Transverse colon (tissue), 4 donors: ENCODE measurements around the gene USP47. TPM values are rescaled to one million over a fixed set of nuclear protein-coding genes. Genes with fewer than 3 reads are reported as not detected.

Experiments used
- DNase-seq: peaks from one replicate; pipeline ENCODE4 v3.0.0-alpha.2; 2019
- H3K27ac ChIP-seq, 4 donors: fragments of 200-600 bp; sonication (generic); 2 replicates each; pipeline ENCODE4 v1.5.1; 2016 to 2018; ENCODE audit warnings: inconsistent platforms in 4 of 4
- H3K27me3 ChIP-seq: fragments of 200-600 bp; sonication (generic); 2 replicates; pipeline ENCODE4 v1.5.1; 2017; ENCODE audit warnings: inconsistent platforms
- H3K36me3 ChIP-seq, 4 donors: fragments of 200-600 bp; sonication (generic); 2 replicates each; pipeline ENCODE4 v1.5.1; 2017 to 2019; ENCODE audit warnings: inconsistent platforms in 4 of 4
- H3K4me1 ChIP-seq, 4 donors: fragments of 200-600 bp; sonication (generic); 2 replicates each; pipeline ENCODE4 v1.5.1; 2017 to 2020; ENCODE audit warnings: inconsistent platforms in 4 of 4
- H3K4me3 ChIP-seq, 4 donors: fragments of 200-600 bp; sonication (generic); 1 replicate in 1 of 4; 2 replicates in 3 of 4; pipeline versions ENCODE4 v1.5.1 to v1.6.1; 2017 to 2019; ENCODE audit warnings: inconsistent platforms in 4 of 4
- H3K9me3 ChIP-seq, 2 donors: fragments of 200-600 bp; sonication (generic); 2 replicates each; pipeline ENCODE4 v1.5.1; 2017 to 2019; ENCODE audit warnings: inconsistent platforms in 2 of 2
- EP300 ChIP-seq: sonication (generic); formaldehyde crosslinking; IDR thresholded peaks from one replicate; pipeline ENCODE4 v1.6.1; 2017; ENCODE audit warnings: antibody characterized with exemption, low read depth
- POLR2A ChIP-seq: fragments of 450-650 bp; IDR thresholded peaks from one replicate; pipeline ENCODE4 v1.6.1; 2016; ENCODE audit warnings: antibody characterized with exemption, mild to moderate bottlenecking, moderate library complexity
- POLR2AphosphoS5 ChIP-seq, 3 donors: sonication (generic); formaldehyde crosslinking; IDR thresholded peaks; one replicate each; pipeline ENCODE4 v1.6.1; 2016; ENCODE audit warnings: antibody characterized with exemption in 3 of 3
- WGBS, 2 donors: methylation state at CpG; one replicate each; pipeline ENCODE4 v1.1.5; 2018; ENCODE audit warnings: low coverage in 1 of 2; 5-methylcytosine and 5-hydroxymethylcytosine counted together
- in situ Hi-C, 4 donors: fragments of 200-750 bp; cut with MboI; loops; one replicate each; pipeline versions ENCODE4 v1.15.0 to v1.15.1; 2017; ENCODE audit warnings: low sequenced_read_pairs in 3 of 4, low pct_ligation_motif_present in 1 of 4, low pct_unique_long_range_greater_than_20kb in 1 of 4
- intact Hi-C: fragments of 100-400 bp; cut with DNase I; formaldehyde crosslinking; loops from one replicate; pipeline ENCODE4 v1.15.1; 2023; ENCODE audit warnings: low total_unique reads
- total RNA-seq, 4 donors: library from RNA; depleted of rRNA; stranded (reverse); fragments of >200 nt; gene quantifications; one replicate each; pipeline ENCODE4 v1.1.0, GENCODE V29; 2016
- TF ChIP-seq, protein P1 (sequence below), 5 experiments: fragments of 200-600 bp in 3 of 5; fragments of 450-650 bp in 2 of 5; sonication (generic) in 3 of 5; IDR thresholded peaks; 1 replicate in 2 of 5; 2 replicates in 3 of 5; pipeline ENCODE4 v1.5.1; 2016 to 2017; ENCODE audit warnings: antibody characterized with exemption in 5 of 5, inconsistent platforms in 3 of 5, mild to moderate bottlenecking in 2 of 5, moderate library complexity in 1 of 5

USP47 gene
- total RNA-seq, 4 donors from 2014 or later, result 42.6 to 85.1 (median 57.3) TPM

DNA sequence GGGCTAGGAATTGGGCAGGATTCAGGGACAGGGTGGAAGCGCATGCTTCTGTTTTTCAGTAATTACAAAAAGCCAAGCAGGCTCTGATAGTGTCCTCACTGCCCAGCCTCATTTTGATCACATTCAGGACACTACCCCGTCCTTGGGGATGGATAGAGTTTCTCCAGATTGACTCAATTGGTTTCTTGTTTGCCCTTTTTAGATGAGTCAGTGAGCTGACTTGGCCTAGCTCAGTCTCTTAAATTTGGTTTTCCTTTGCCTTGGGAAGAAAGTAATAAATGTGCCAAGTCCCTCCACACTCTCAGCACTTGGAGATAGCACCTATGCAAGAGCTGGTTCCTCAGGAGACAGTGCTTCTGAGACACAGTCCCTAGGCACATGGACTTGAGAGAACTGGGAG, 141.2 kb downstream of the USP47 start:
- in situ Hi-C loops, result no loop called here
- no peak for TF ChIP-seq POLR2AphosphoS5 (IDR thresholded peaks at IDR 0.05)
- TF ChIP-seq, protein P1, sequence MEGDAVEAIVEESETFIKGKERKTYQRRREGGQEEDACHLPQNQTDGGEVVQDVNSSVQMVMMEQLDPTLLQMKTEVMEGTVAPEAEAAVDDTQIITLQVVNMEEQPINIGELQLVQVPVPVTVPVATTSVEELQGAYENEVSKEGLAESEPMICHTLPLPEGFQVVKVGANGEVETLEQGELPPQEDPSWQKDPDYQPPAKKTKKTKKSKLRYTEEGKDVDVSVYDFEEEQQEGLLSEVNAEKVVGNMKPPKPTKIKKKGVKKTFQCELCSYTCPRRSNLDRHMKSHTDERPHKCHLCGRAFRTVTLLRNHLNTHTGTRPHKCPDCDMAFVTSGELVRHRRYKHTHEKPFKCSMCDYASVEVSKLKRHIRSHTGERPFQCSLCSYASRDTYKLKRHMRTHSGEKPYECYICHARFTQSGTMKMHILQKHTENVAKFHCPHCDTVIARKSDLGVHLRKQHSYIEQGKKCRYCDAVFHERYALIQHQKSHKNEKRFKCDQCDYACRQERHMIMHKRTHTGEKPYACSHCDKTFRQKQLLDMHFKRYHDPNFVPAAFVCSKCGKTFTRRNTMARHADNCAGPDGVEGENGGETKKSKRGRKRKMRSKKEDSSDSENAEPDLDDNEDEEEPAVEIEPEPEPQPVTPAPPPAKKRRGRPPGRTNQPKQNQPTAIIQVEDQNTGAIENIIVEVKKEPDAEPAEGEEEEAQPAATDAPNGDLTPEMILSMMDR (IDR thresholded peaks at IDR 0.05), result no peak
- TF ChIP-seq EP300, result no peak
- no peak for TF ChIP-seq POLR2A

DNA sequence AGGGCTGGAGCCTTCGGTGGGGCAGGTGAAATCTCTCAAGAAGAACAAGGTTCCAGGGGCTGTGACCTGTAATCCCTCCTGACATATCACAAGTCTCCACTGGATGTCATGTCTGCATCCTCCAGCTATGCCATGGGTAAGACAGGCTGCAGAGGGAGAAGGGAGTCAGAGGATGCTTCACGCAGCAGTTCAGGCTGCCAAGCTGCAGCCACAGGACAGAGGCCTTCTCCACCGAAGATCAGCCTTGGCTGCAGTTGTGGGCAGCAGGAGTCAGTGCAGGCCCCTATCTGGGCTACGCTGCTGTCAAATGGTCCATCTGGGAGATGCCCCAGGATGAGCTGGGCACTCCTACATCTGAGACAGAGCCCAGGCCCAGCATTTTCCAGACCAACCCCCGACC, 141.7 kb downstream of the USP47 start:
- WGBS, 2 donors, result 83% methylated on average over 5 of the region's 5 CpGs; no CpG with 5 or more reads in 1 of the 2 donors
- TF ChIP-seq, protein P1 (IDR thresholded peaks at IDR 0.05), result no peak
- no peak for TF ChIP-seq POLR2A
- TF ChIP-seq POLR2AphosphoS5 (IDR thresholded peaks at IDR 0.05), result no peak
- TF ChIP-seq EP300, result no peak
- in situ Hi-C loops (no loop called here), intact Hi-C loops (no loop called here)
- Histone ChIP-seq H3K36me3 (no peaks in the 10 kb centered on the region), H3K4me3 (no peak overlapping the region), H3K27ac (no peak overlapping the region), H3K9me3 (no peaks in the 10 kb centered on the region), H3K4me1 (peaks cover 6 to 13% (median 10%) of the 10 kb centered on the region in 4 donors), H3K27me3 (no peaks in the 10 kb centered on the region)
- no peak for DNase-seq

More for the DNA sequence above, 141.2 kb downstream of the USP47 start:
- Histone ChIP-seq H3K27me3 (no peaks in the 10 kb centered on the region), H3K4me1 (peaks cover 3 to 13% (median 8%) of the 10 kb centered on the region in 4 donors), H3K36me3 (no peaks in the 10 kb centered on the region), H3K27ac (no peak overlapping the region), H3K9me3 (no peaks in the 10 kb centered on the region), H3K4me3 (no peak overlapping the region)
- intact Hi-C loops, result no loop called here
- 85% methylated on average over 2 of the region's 2 CpGs; no CpG with 5 or more reads in 1 of the 2 donors for WGBS, 2 donors
- DNase-seq, result no peak

DNA sequence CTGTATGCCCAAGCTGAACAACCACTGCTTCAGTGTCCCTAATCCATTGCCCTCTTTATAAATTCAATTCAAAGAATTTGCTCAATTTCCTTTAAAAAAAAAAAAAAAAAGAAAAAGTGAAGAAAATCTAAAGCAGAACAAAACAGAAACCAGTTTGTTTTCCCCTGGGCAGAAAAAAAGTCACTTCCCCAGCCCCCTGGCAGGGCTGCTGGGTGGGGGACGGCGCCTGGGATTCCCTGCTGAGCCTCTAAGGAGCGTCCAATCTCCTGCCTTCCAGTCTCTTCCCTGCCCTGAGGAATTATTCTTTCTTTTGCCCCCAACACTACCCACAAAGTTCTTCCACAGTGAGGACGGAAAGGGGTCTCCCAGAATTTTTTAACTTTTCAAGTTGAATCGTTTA, 142.8 kb downstream of the USP47 start:
- no peak for TF ChIP-seq POLR2A
- TF ChIP-seq, protein P1 (IDR thresholded peaks at IDR 0.05), result no peak
- TF ChIP-seq EP300, result no peak
- no peak for TF ChIP-seq POLR2AphosphoS5 (IDR thresholded peaks at IDR 0.05)
- Histone ChIP-seq H3K27me3 (no peaks in the 10 kb centered on the region), H3K27ac (peak overlapping the region in 1 of 4 donors; percentile 3), H3K4me1 (peaks cover 1 to 8% (median 5%) of the 10 kb centered on the region in 4 donors), H3K36me3 (no peaks in the 10 kb centered on the region), H3K9me3 (no peaks in the 10 kb centered on the region), H3K4me3 (no peak overlapping the region)
- intact Hi-C loops (no loop called here), in situ Hi-C loops (no loop called here)
- WGBS, 2 donors, result 63 to 65% methylated on average over 5 of the region's 5 CpGs
- DNase-seq, result no peak

DNA sequence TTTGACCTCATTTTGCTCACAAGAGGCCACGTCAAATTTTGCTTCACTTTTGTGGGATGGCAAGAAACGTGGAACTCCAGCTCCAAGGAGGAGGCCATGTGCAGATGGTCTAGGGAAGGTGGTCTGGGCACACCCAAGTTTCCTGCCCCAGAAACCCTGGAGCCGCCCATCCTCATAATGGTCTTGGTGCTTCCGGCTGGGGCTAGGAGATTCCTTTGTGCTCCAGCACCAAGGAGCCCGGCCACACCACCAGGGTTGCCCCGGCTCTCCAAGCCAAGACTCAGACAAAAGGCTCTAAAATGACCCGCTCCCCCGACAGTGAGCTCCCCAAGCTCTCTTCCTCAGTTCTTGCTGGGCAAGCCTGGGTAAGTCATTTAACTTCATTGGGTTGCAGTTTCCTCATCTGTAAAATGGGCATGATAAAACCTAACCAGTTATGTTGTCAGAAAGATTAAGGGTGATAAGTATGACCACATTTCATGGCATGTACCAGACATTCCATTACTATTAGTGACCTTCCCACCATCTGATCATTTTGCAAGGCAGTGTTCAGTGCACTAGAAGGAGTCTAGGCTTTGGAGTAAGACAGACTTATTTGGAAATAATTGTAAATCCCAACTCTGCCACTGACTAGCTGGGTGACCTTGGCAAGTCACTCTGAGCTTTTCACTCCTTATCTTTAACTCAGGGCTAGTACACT, 143.4 kb downstream of the USP47 start:
- H3K4me1 ChIP-seq, result peaks cover 3 to 6% (median 3%) of the 10 kb centered on the region in 4 donors
- no peak for TF ChIP-seq POLR2A
- no peak for TF ChIP-seq POLR2AphosphoS5 (IDR thresholded peaks at IDR 0.05)
- no peak for TF ChIP-seq EP300
- H3K27me3 ChIP-seq, result no peaks in the 10 kb centered on the region
- DNase-seq, result no peak
- 90 to 100% methylated on average over 1 to 8 of the region's 8 CpGs for WGBS, 2 donors
- H3K36me3 ChIP-seq, result no peaks in the 10 kb centered on the region
- in situ Hi-C loops (no loop called here), intact Hi-C loops (no loop called here)
- H3K4me3 ChIP-seq, result no peak overlapping the region
- peak overlapping the region in 1 of 4 donors; percentile 3 for H3K27ac ChIP-seq
- H3K9me3 ChIP-seq, result no peaks in the 10 kb centered on the region
